Mucosa of descending colon (tissue), 3 donors: ENCODE results near the gene CD63. TPM values are rescaled to one million over a fixed set of nuclear protein-coding genes. Genes with fewer than 3 reads are reported as not detected.

Experiments
- ATAC-seq: fragments of 200-7000 bp; cut with Tn5 transposase; one replicate; pipeline ENCODE4 v1.9.1; 2020; ENCODE audit warnings: mild to moderate bottlenecking, moderate library complexity
- DNase-seq, 3 donors: peaks; one replicate each; pipeline ENCODE4 v3.0.0-alpha.2; 2020
- H3K36me3 ChIP-seq: fragments of 200-600 bp; one replicate; pipeline ENCODE4 v1.8.0; 2021; ENCODE audit warnings: low read depth, mild to moderate bottlenecking
- H3K4me1 ChIP-seq: fragments of 200-600 bp; one replicate; pipeline ENCODE4 v1.8.0; 2021; ENCODE audit warnings: low read depth, mild to moderate bottlenecking
- H3K4me3 ChIP-seq: fragments of 200-600 bp; one replicate; pipeline ENCODE4 v1.8.0; 2021; ENCODE audit warnings: mild to moderate bottlenecking
- H3K9me3 ChIP-seq: fragments of 200-600 bp; one replicate; pipeline ENCODE4 v1.8.0; 2021; ENCODE audit warnings: mild to moderate bottlenecking
- CTCF ChIP-seq: fragments of 200-600 bp; IDR thresholded peaks from one replicate; pipeline ENCODE4 v1.8.0; 2022; ENCODE audit warnings: antibody characterized with exemption, mild to moderate bottlenecking
- intact Hi-C, 2 donors: fragments of 100-400 bp; cut with DNase I in 1 of 2; cut with micrococcal nuclease in 1 of 2; formaldehyde crosslinking; loops; one replicate each; pipeline versions ENCODE4 v1.11.0 to v1.11.1; 2022; cut with DNase I, micrococcal nuclease
- total RNA-seq, 3 donors: library from RNA; stranded (reverse); fragmentation: NEBNext Ultra II Directional in 2 of 3; extraction: Animal tissue kit (Norgen Biotek cat#: 25700) in 2 of 3; gene quantifications; one replicate each; pipeline versions ENCODE4 v1.2.1 to v1.2.4, GENCODE V29; 2021 to 2023
- donor health status: DM: no; HTN: no; CAD: no; lungs with moderate emphysema.
- donor health status: DM: no; HTN: no; CAD: no.
- donor health status: DM: no; HTN: yes; CAD: no.

CD63 gene
- total RNA-seq, 3 donors from 2014 or later, result 992 to 1,177 (median 1,016) TPM

- no peaks in the 10 kb centered on the region for H3K9me3 ChIP-seq
- H3K36me3 ChIP-seq, result no peaks in the 10 kb centered on the region
- no peak overlapping the region for H3K4me3 ChIP-seq
- intact Hi-C loops, result no loop called here
- no peak for TF ChIP-seq CTCF
- ATAC-seq (no peak), DNase-seq (peak in 1 of 3 donors; percentile 16)
- H3K4me1 ChIP-seq, result no peaks in the 10 kb centered on the region
These were observed 32.7 kb downstream of the CD63 start for GRCh38 chr12:55696141-55696540.

- intact Hi-C loops, result no loop called here
- DNase-seq, result no peak
- no peak for ATAC-seq
- Histone ChIP-seq H3K9me3 (no peaks in the 10 kb centered on the region), H3K36me3 (no peaks in the 10 kb centered on the region), H3K4me3 (no peak overlapping the region), H3K4me1 (no peaks in the 10 kb centered on the region)
- TF ChIP-seq CTCF, result no peak
These were observed 33.5 kb downstream of the CD63 start for GRCh38 chr12:55695349-55695748.

GRCh38 chr12:55694651-55695050 lies 34.2 kb downstream of the CD63 start:
- TF ChIP-seq CTCF, result no peak
- H3K36me3 ChIP-seq, result no peaks in the 10 kb centered on the region
- no peaks in the 10 kb centered on the region for H3K4me1 ChIP-seq
- intact Hi-C loops, result no loop called here
- ATAC-seq (no peak), DNase-seq (peak in 1 of 3 donors; percentile 14)
- H3K9me3 ChIP-seq, result no peaks in the 10 kb centered on the region
- H3K4me3 ChIP-seq, result no peak overlapping the region

- intact Hi-C loops, result no loop called here
- no peak for ATAC-seq
- Histone ChIP-seq H3K4me1 (no peaks in the 10 kb centered on the region), H3K4me3 (no peak overlapping the region), H3K9me3 (no peaks in the 10 kb centered on the region), H3K36me3 (no peaks in the 10 kb centered on the region)
- no peak for TF ChIP-seq CTCF
- DNase-seq, result peak in 1 of 3 donors; percentile 15
These were observed 34.7 kb downstream of the CD63 start for GRCh38 chr12:55694188-55694515.

GRCh38 chr12:55693323-55694187 lies 35.3 kb downstream of the CD63 start:
- ATAC-seq, result no peak
- no peaks in the 10 kb centered on the region for H3K4me1 ChIP-seq
- no peak for TF ChIP-seq CTCF
- no peak overlapping the region for H3K4me3 ChIP-seq
- intact Hi-C loops, result no loop called here
- H3K36me3 ChIP-seq, result no peaks in the 10 kb centered on the region
- H3K9me3 ChIP-seq, result no peaks in the 10 kb centered on the region
- no peak for DNase-seq
